Osteoblast (primary cell): ENCODE measurements around the gene BOLA3. TPM values are rescaled to one million over a fixed set of nuclear protein-coding genes. Genes with fewer than 3 reads are reported as not detected.

Experiments
- DNase-seq: peaks from one replicate; pipeline ENCODE4 v3.0.0; 2011; ENCODE audit warnings: low spot score, mixed read lengths; ENCODE audit not compliant: insufficient read length; ENCODE audit errors: missing footprints
- H2AFZ ChIP-seq: 2 replicates; pipeline ENCODE4 v1.6.0; 2011; ENCODE audit warnings: mild to moderate bottlenecking, low read length
- H3K27ac ChIP-seq: 2 replicates; pipeline ENCODE4 v1.5.1; 2011; ENCODE audit warnings: mild to moderate bottlenecking, low read depth, low read length, moderate library complexity
- H3K27me3 ChIP-seq: 2 replicates; pipeline ENCODE4 v1.6.0; 2012; ENCODE audit warnings: mild to moderate bottlenecking, control low read depth, inconsistent platforms, low read length, moderate library complexity; ENCODE audit not compliant: insufficient read depth
- H3K36me3 ChIP-seq: 2 replicates; pipeline ENCODE4 v1.5.1; 2011; ENCODE audit warnings: mild to moderate bottlenecking, low read length, control low read depth, moderate library complexity; ENCODE audit not compliant: insufficient read depth
- H3K4me1 ChIP-seq: 2 replicates; pipeline ENCODE4 v1.5.1; 2011; ENCODE audit warnings: mild to moderate bottlenecking, low read length, control low read depth, moderate library complexity; ENCODE audit not compliant: insufficient read depth
- H3K4me2 ChIP-seq: 2 replicates; pipeline ENCODE4 v1.6.0; 2011; ENCODE audit warnings: mild to moderate bottlenecking, low read length; ENCODE audit not compliant: insufficient read depth
- H3K4me3 ChIP-seq: fragments of 200-600 bp; sonication (generic); 3 replicates; pipeline ENCODE4 v1.5.1; 2012; ENCODE audit warnings: mild to moderate bottlenecking, low read length, inconsistent platforms; ENCODE audit not compliant: insufficient read depth
- H3K79me2 ChIP-seq: 2 replicates; pipeline ENCODE4 v1.6.0; 2012; ENCODE audit warnings: mild to moderate bottlenecking, low read length, control low read depth, inconsistent platforms; ENCODE audit not compliant: insufficient read depth
- H3K9me3 ChIP-seq: 2 replicates; pipeline ENCODE4 v1.5.1; 2011; ENCODE audit warnings: low read depth, low read length, control low read depth
- H4K20me1 ChIP-seq: 2 replicates; pipeline ENCODE4 v1.6.0; 2012; ENCODE audit warnings: mild to moderate bottlenecking, low read length, control low read depth; ENCODE audit not compliant: insufficient read depth
- total RNA-seq: library from RNA; depleted of rRNA; stranded (reverse); fragments of >200 nt; gene quantifications from 2 replicates; pipeline ENCODE4 v1.2.3, GENCODE V29; 2012
- TF ChIP-seq, protein P1 (sequence below): IDR thresholded peaks from 2 replicates; pipeline ENCODE4 v1.5.1; 2011; ENCODE audit warnings: mild to moderate bottlenecking, low read depth, low read length, moderate library complexity; ENCODE audit errors: extremely low read depth

The BOLA3 gene
- total RNA-seq, 1 donor: 17.4 TPM

DNA sequence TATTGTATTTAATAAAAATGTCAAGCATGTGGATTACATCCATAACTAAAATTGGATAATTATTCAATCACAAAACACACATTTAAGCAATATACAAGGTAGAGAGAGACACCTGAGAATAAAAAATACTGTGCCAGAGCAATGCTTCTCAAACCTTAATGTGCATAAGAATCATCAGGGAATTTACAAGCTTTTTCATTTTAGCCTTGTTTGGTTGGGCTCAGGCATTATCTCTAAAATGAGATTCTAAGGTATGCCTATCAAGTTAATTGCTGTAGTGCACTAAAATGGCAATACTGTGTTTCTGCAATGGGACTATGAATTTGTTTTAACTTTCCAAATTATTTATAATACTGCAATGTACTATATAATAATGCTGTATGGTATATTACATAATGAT is 30.0 kb upstream of the BOLA3 start:
- Histone ChIP-seq H3K27me3 (no peaks in the 10 kb centered on the region), H3K36me3 (no peaks in the 10 kb centered on the region), H3K4me1 (peaks cover 11% of the 10 kb centered on the region), H3K4me2 (peak overlapping the region; percentile 81), H4K20me1 (peaks cover 24% of the 10 kb centered on the region), H3K9me3 (no peaks in the 10 kb centered on the region), H2AFZ (peak overlapping the region; percentile 85), H3K27ac (peak overlapping the region; percentile 80), H3K79me2 (peaks cover 51% of the 10 kb centered on the region), H3K4me3 (peak overlapping the region; percentile 91)
- DNase-seq: no peak
- TF ChIP-seq, protein P1, sequence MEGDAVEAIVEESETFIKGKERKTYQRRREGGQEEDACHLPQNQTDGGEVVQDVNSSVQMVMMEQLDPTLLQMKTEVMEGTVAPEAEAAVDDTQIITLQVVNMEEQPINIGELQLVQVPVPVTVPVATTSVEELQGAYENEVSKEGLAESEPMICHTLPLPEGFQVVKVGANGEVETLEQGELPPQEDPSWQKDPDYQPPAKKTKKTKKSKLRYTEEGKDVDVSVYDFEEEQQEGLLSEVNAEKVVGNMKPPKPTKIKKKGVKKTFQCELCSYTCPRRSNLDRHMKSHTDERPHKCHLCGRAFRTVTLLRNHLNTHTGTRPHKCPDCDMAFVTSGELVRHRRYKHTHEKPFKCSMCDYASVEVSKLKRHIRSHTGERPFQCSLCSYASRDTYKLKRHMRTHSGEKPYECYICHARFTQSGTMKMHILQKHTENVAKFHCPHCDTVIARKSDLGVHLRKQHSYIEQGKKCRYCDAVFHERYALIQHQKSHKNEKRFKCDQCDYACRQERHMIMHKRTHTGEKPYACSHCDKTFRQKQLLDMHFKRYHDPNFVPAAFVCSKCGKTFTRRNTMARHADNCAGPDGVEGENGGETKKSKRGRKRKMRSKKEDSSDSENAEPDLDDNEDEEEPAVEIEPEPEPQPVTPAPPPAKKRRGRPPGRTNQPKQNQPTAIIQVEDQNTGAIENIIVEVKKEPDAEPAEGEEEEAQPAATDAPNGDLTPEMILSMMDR: no peak

GRCh38 chr2:74174909-74175308 is 27.2 kb upstream of the BOLA3 start:
- H2AFZ ChIP-seq: no peak overlapping the region

GRCh38 chr2:74168739-74169138 is 21.0 kb upstream of the BOLA3 start:
- Histone ChIP-seq H3K36me3 (peaks cover 79% of the 10 kb centered on the region), H3K4me1 (no peaks in the 10 kb centered on the region), H3K27me3 (no peaks in the 10 kb centered on the region), H3K79me2 (peaks cover 55% of the 10 kb centered on the region), H3K27ac (no peak overlapping the region), H3K9me3 (no peaks in the 10 kb centered on the region), H3K4me2 (no peak overlapping the region), H4K20me1 (peaks cover 3% of the 10 kb centered on the region), H2AFZ (no peak overlapping the region), H3K4me3 (no peak overlapping the region)
- TF ChIP-seq, protein P1: no peak
- no peak for DNase-seq

More at GRCh38 chr2:74174909-74175308, 27.2 kb upstream of the BOLA3 start:
- Histone ChIP-seq H3K27me3 (no peaks in the 10 kb centered on the region), H3K4me3 (no peak overlapping the region), H3K27ac (no peak overlapping the region), H4K20me1 (peaks cover 24% of the 10 kb centered on the region), H3K4me1 (peaks cover 11% of the 10 kb centered on the region), H3K9me3 (no peaks in the 10 kb centered on the region), H3K36me3 (peaks cover 22% of the 10 kb centered on the region), H3K79me2 (peaks cover 71% of the 10 kb centered on the region), H3K4me2 (no peak overlapping the region)
- TF ChIP-seq, protein P1: no peak
- DNase-seq: no peak

- DNase-seq: no peak
Observed at GRCh38 chr2:74164761-74165160, 17.0 kb upstream of the BOLA3 start.

More at GRCh38 chr2:74164761-74165160, 17.0 kb upstream of the BOLA3 start:
- no peaks in the 10 kb centered on the region for H3K9me3 ChIP-seq
- H3K4me2 ChIP-seq: no peak overlapping the region
- peaks cover 91% of the 10 kb centered on the region for H3K36me3 ChIP-seq
- peaks cover 3% of the 10 kb centered on the region for H4K20me1 ChIP-seq
- H3K79me2 ChIP-seq: peaks cover 46% of the 10 kb centered on the region
- no peaks in the 10 kb centered on the region for H3K4me1 ChIP-seq
- no peak overlapping the region for H3K4me3 ChIP-seq
- H3K27ac ChIP-seq: no peak overlapping the region
- no peaks in the 10 kb centered on the region for H3K27me3 ChIP-seq
- no peak overlapping the region for H2AFZ ChIP-seq
- TF ChIP-seq, protein P1: no peak
